Measurements from ENCODE around the gene MND1. TPM values are rescaled to one million over a fixed set of nuclear protein-coding genes. Genes with fewer than 3 reads are reported as not detected.

Gene MND1
- total and polyA plus RNA-seq, 2 of the 8 experiments (the other 6 are each of a cell fraction or from before 2014, with no cell fraction given): 4.4 to 26.2 TPM

- Histone ChIP-seq H2AFZ (ENCODE audit: low read length) (no peak overlapping the region), H2BK5ac (ENCODE audit: low read depth, low read length) (no peak overlapping the region), H3K23ac (ENCODE audit: insufficient read length) (no peak overlapping the region), H3K56ac (replicated peaks; ENCODE audit: insufficient read length, low read depth, low read length) (no peak overlapping the region), H2AK5ac (ENCODE audit: low read depth, low read length) (no peak overlapping the region), H3K4me3 (ENCODE audit: extremely low read depth in 1 of 4, insufficient read depth in 2 of 4, low read depth in 3 of 4, low read length in 4 of 4) (no peak overlapping the region), H3K9me3 (ENCODE audit: insufficient read depth in 2 of 2, low read depth in 1 of 2, low read length in 1 of 2) (no peaks in the 10 kb centered on the region), H3K27ac (ENCODE audit: low read depth, low read length) (no peak overlapping the region), H3K27me3 (replicated peaks in 1 of 4; ENCODE audit: control insufficient read depth in 3 of 4, extremely low read depth in 1 of 4, insufficient read depth in 3 of 4, low read length in 3 of 4) (no peaks in the 10 kb centered on the region), H4K8ac (ENCODE audit: extremely low read depth, insufficient read depth, low read length) (no peak overlapping the region), H2BK12ac (ENCODE audit: low read depth, low read length) (no peak overlapping the region), H3K23me2 (ENCODE audit: low read depth, low read length) (no peaks in the 10 kb centered on the region), H3K79me2 (ENCODE audit: control insufficient read depth in 1 of 2, insufficient read depth in 2 of 2, low read length in 2 of 2) (no peaks in the 10 kb centered on the region), H2BK20ac (ENCODE audit: low read length) (no peak overlapping the region), H3K79me1 (ENCODE audit: low read depth, low read length) (no peaks in the 10 kb centered on the region), H4K91ac (replicated peaks; ENCODE audit: insufficient read length, low read length) (no peak overlapping the region), H3K4me2 (ENCODE audit: insufficient read depth in 1 of 2, low read depth in 2 of 2, low read length in 2 of 2) (no peak overlapping the region), H4K20me1 (replicated peaks in 1 of 2; ENCODE audit: control insufficient read depth in 1 of 2, insufficient read depth in 2 of 2, low read length in 2 of 2) (no peaks in the 10 kb centered on the region), H3K36me3 (ENCODE audit: control insufficient read depth in 2 of 4, insufficient read depth in 4 of 4, low read length in 3 of 4) (no peaks in the 10 kb centered on the region), H3K14ac (ENCODE audit: insufficient read length) (no peak overlapping the region), H3K4ac (replicated peaks; ENCODE audit: insufficient read length, low read depth, low read length) (no peak overlapping the region), H2BK120ac (replicated peaks; ENCODE audit: low read depth, low read length) (no peak overlapping the region), H3K18ac (ENCODE audit: extremely low read depth, low read length) (no peak overlapping the region), H3K4me1 (replicated peaks in 1 of 4; ENCODE audit: control insufficient read depth in 3 of 4, insufficient read depth in 4 of 4, low read length in 3 of 4) (no peaks in the 10 kb centered on the region), H4K5ac (ENCODE audit: insufficient read length, low read depth, low read length) (no peak overlapping the region), H2BK15ac (ENCODE audit: low read length) (no peak overlapping the region), H3K9ac (replicated peaks in 1 of 4; ENCODE audit: extremely low read depth in 1 of 4, low read depth in 3 of 4, low read length in 3 of 4) (no peak overlapping the region)
- WGBS, 2 experiments (ENCODE audit: extremely low coverage in 1 of 2, insufficient coverage in 1 of 2, insufficient read length in 1 of 2, insufficient replicate concordance in 2 of 2, low coverage in 1 of 2, low lambda C conversion rate in 2 of 2, missing lambda C conversion rate in 1 of 2): 91% methylated on average over 4 of the region's 6 CpGs; no CpG with 5 or more reads in 1 of the 2 experiments
- no peak for DNase-seq (ENCODE audit: low read depth in 1 of 2, low spot score in 2 of 2)
- ChIA-PET CTCF (ENCODE audit: partially characterized antibody) (no interaction called here), POLR2A (ENCODE audit: partially characterized antibody) (no interaction called here)
- TF ChIP-seq ASH2L (IDR thresholded peaks at IDR 0.05; ENCODE audit: low read length): no peak
- TF ChIP-seq RAD21 (IDR thresholded peaks at IDR 0.05 in 1 of 2, conservative IDR thresholded peaks at IDR 0.05 in 1 of 2; ENCODE audit: low read depth in 2 of 2, low read length in 2 of 2): no peak
- TF ChIP-seq EZH2 (IDR thresholded peaks at IDR 0.05; ENCODE audit: low read depth, low read length, severe bottlenecking): no peak
- TF ChIP-seq TCF12 (IDR thresholded peaks at IDR 0.05; ENCODE audit: low read depth, low read length): no peak
- no peak for TF ChIP-seq GABPA (IDR thresholded peaks at IDR 0.05; ENCODE audit: borderline replicate concordance, insufficient read depth, low read length)
- TF ChIP-seq SIX5 (IDR thresholded peaks at IDR 0.05; ENCODE audit: low read depth, low read length): no peak
- FAIRE-seq: no peak
Observed at GRCh38 chr4:153440475-153440874, 96.0 kb downstream of the MND1 start.

All from H1 (cell line).